ENCODE results near the gene C12orf75.

C12orf75 gene

DNA sequence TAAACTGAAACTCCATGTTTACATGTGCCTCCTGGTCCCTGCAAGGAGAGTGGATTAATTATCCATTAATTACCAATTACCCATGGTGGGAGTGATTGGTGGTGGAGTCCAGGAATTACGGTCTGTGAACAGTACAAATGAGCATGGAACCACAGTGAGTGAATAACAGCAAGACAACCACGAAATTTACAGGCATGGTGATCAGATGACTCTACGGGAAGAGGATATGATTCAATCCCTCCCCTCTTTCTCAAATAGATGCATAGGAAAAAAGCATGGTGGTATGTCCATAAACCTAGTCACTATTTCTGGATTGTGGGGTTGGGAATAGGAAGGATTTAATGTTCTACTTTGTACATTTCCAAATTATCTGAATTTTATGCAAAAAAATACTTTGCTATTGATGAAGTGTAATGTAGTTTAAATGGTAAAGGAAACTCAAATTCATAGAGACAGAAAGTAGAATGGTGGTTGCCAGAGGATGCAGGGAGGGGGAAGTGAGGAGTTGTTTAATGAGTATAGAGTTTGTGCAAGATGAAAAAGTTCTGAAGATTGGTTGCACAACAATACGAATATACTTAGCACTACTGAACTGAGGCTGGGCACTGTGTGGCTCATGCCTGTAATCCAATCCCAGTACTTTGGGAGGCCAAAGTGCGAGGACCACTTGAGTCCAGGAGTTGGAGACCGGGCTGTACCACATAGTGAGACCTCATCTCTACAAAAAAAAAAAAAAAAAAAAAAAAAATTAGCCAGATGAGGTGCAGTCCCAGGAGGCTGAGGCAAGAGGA is 41.2 kb upstream of the C12orf75 start:
- H3K4me3 ChIP-seq (ENCODE audit: low read length), result no peak overlapping the region
- DNase-seq (ENCODE audit: low read depth), result peak; percentile 26
- TF ChIP-seq, protein P1, sequence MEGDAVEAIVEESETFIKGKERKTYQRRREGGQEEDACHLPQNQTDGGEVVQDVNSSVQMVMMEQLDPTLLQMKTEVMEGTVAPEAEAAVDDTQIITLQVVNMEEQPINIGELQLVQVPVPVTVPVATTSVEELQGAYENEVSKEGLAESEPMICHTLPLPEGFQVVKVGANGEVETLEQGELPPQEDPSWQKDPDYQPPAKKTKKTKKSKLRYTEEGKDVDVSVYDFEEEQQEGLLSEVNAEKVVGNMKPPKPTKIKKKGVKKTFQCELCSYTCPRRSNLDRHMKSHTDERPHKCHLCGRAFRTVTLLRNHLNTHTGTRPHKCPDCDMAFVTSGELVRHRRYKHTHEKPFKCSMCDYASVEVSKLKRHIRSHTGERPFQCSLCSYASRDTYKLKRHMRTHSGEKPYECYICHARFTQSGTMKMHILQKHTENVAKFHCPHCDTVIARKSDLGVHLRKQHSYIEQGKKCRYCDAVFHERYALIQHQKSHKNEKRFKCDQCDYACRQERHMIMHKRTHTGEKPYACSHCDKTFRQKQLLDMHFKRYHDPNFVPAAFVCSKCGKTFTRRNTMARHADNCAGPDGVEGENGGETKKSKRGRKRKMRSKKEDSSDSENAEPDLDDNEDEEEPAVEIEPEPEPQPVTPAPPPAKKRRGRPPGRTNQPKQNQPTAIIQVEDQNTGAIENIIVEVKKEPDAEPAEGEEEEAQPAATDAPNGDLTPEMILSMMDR (IDR thresholded peaks at IDR 0.05; ENCODE audit: insufficient read depth, low read depth, low read length, missing control alignments), result no peak

DNA sequence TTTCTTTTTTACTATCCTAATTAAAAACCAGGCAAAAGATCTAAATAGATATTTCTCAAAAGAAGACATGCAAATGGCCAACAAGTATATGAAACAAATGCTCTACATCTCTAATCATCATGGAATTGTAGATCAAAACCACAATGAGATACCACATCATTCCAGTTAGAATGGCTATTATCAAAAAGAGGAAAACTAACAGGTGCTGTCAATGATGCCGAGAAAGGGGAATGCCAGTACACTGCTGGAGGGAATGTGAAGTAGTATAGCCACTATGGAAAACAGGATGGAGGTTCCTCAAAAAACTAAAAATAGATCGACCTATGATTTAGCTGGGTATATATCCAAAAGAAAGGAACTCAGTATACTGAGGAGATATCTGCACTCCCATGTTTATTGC is 39.0 kb upstream of the C12orf75 start:
- no peak overlapping the region for H3K4me3 ChIP-seq (ENCODE audit: low read length)
- no peak for DNase-seq (ENCODE audit: low read depth)
- TF ChIP-seq, protein P1 (IDR thresholded peaks at IDR 0.05; ENCODE audit: insufficient read depth, low read depth, low read length, missing control alignments), result no peak

DNA sequence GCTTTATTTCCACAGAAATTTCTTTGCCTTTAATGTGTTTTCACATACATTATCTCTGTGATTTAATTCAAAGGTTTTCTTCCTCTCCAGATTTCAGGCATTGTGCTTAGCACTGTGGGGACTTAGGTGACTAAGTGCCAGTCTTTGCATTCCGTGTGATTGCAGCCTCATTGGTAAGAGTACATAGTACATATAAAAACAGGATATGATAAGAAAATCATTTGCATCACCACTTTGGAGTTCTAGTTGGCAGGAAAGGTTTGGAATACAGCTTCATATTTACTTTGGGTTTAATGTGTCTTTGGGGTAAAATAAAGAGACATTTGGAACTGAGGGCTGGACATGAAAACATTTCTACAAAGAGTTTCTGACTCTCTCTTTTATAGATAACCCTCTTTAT is 37.8 kb upstream of the C12orf75 start:
- no peak overlapping the region for H3K4me3 ChIP-seq (ENCODE audit: low read length)
- TF ChIP-seq, protein P1 (IDR thresholded peaks at IDR 0.05; ENCODE audit: insufficient read depth, low read depth, low read length, missing control alignments), result no peak
- no peak for DNase-seq (ENCODE audit: low read depth)

DNA sequence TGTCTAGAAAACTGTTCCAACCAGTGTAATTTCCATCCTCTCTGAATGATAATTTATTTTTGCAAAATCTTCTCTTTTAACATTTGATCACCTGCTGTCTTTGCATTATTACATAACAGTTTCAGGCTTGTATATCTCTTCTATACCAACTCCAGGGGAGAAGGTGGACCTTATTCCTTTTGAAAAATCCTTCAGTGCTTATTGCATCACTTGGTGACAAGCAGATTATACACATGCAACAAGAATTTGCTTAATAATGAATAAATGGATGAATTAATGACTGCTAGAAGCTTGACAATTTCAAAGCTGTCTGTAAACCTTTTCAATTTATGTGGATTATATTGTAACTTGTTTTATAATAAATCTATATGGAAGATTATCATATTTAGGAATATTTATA is 37.3 kb upstream of the C12orf75 start:
- no peak overlapping the region for H3K4me3 ChIP-seq (ENCODE audit: low read length)
- TF ChIP-seq, protein P1 (IDR thresholded peaks at IDR 0.05; ENCODE audit: insufficient read depth, low read depth, low read length, missing control alignments), result no peak
- peak; percentile 16 for DNase-seq (ENCODE audit: low read depth)

DNA sequence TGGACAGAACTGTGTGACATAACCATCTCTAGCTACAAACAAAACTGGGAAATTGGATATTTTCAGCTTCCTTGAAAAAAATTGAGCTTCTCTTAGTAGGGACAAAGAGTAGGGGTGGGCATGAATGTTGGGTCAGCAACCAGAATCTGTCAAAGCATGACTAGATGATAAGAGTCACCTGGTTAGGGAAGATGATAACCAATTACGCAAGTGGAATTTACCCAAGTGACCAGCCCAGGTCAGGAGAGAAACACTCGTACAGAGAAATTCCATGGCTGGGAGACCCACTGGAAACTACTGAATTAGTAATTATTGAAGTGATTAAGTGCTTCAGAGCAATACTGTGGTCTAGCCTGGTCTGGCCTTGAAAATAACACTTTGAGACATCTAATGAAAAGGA is 36.3 kb upstream of the C12orf75 start:
- DNase-seq (ENCODE audit: low read depth), result no peak
- TF ChIP-seq, protein P1 (IDR thresholded peaks at IDR 0.05; ENCODE audit: insufficient read depth, low read depth, low read length, missing control alignments), result no peak
- no peak overlapping the region for H3K4me3 ChIP-seq (ENCODE audit: low read length)

DNA sequence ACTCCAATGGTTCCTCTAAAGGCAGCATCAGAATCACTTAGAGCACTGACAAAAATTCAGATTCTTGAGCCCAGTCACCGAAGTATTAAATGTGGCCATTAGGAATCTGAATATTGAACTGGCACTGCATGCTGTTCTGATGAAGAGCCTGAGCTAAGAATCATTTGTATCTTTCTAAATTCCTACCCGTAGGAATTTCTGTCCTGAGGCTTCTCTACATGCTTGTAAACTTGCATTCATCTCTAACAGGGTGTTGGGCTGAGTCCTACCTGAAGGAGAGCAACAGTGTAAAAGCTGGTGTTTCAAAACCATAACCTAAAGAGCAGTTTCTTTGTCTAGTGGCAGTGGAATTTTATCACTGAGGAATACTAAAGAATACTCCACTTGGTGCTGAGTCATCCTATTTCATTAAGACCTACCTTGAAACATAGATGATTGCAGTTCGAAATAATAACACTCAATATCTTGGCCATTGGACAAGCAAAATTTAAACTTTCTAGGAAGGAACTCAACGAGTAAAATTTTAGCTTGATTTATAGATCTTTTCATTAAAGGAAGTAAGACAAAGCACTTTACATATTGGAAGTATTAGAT is 35.5 kb upstream of the C12orf75 start:
- TF ChIP-seq, protein P1 (IDR thresholded peaks at IDR 0.05; ENCODE audit: insufficient read depth, low read depth, low read length, missing control alignments), result no peak
- no peak for DNase-seq (ENCODE audit: low read depth)
- no peak overlapping the region for H3K4me3 ChIP-seq (ENCODE audit: low read length)

Measured in epithelial cell of esophagus (primary cell).